K562 (cell line): ENCODE measurements around the gene MAN1A1.

ENCODE experiments used
- CBFB ChIP-seq: sonication (generic); formaldehyde crosslinking; IDR thresholded peaks from 2 replicates; pipeline ENCODE4 v1.4.0; 2020; ENCODE audit warnings: mild to moderate bottlenecking, missing genetic modification reagents
- EGR1 ChIP-seq: fragments of 450-650 bp; conservative IDR thresholded peaks from 2 replicates; pipeline ENCODE4 v1.6.1; 2017; ENCODE audit warnings: mild to moderate bottlenecking
- EZH2 ChIP-seq: IDR thresholded peaks from 2 replicates; pipeline ENCODE4 v1.6.1; 2012; ENCODE audit warnings: low read depth, mild to moderate bottlenecking, inconsistent platforms, low read length, borderline replicate concordance
- POLR2B ChIP-seq: fragments of 450-650 bp; IDR thresholded peaks from 2 replicates; pipeline ENCODE4 v1.6.1; 2018; ENCODE audit warnings: low read depth; ENCODE audit not compliant: partially characterized antibody
- YY1 ChIP-seq, 3 experiments: IDR thresholded peaks; 2 replicates each; pipeline ENCODE4 v1.6.1; 2011; ENCODE audit warnings: low read length in 2 of 3, mild to moderate bottlenecking in 2 of 3, moderate library complexity in 2 of 3, borderline replicate concordance in 1 of 3, control low read depth in 1 of 3, low read depth in 1 of 3; ENCODE audit not compliant: insufficient read depth in 3 of 3, insufficient replicate concordance in 2 of 3, control insufficient read depth in 1 of 3, insufficient read length in 1 of 3; ENCODE audit errors: extremely low read depth in 1 of 3
- TF ChIP-seq, protein P1 (sequence below): sonication (generic); formaldehyde crosslinking; IDR thresholded peaks from 2 replicates; pipeline ENCODE4 v1.8.0; 2022; ENCODE audit warnings: mild to moderate bottlenecking, missing genetic modification reagents
- TF ChIP-seq, protein P2 (sequence below): fragments of 450-650 bp; formaldehyde crosslinking; IDR thresholded peaks from 2 replicates; pipeline ENCODE4 v1.4.0; 2022; ENCODE audit warnings: missing genetic modification characterization
- TF ChIP-seq, protein P3 (sequence below): sonication (generic); formaldehyde crosslinking; IDR thresholded peaks from 2 replicates; pipeline ENCODE4 v1.8.0; 2022; ENCODE audit warnings: mild to moderate bottlenecking, missing genetic modification reagents
- TF ChIP-seq, protein P4 (sequence below): sonication (generic); formaldehyde crosslinking; IDR thresholded peaks from 2 replicates; pipeline ENCODE4 v1.8.1; 2022; ENCODE audit warnings: missing genetic modification reagents

DNA sequence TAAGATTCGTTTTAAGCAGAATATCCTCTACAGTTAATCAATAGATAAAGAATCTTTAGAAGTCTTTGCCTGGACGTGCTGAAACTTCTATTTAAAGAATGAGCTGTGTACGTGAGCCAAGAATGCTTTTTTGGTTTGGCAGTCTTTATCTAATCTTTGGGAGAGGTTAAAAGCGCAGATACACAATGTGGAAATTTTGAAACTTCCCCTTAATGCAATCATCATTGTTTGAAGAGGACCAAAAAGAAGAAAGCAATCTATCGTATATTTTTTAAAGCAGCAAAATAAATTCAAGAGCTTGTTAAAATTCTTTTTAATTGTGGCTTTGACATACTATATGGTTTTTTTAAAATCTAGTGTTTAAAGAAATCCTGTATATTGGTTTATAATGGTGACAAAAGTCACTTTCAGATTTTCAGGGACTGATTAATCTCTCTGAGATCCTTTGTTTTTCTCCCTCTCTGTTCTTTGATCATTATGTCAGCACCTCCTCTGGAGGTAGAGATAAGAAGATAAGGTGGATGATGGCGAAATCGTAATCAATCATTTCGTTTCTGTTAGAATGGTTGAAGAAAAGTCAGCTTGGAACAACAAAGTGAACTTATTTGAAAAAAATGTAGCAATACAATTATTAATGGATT, 179.0 kb downstream of the MAN1A1 start:
- TF ChIP-seq YY1 (IDR thresholded peaks at IDR 0.05; ENCODE audit: borderline replicate concordance in 1 of 3, control insufficient read depth in 1 of 3, extremely low read depth in 1 of 3, insufficient read depth in 3 of 3, insufficient read length in 1 of 3, insufficient replicate concordance in 2 of 3, low read depth in 1 of 3, low read length in 2 of 3), result no peak
- no peak for TF ChIP-seq EZH2
- TF ChIP-seq, protein P1, sequence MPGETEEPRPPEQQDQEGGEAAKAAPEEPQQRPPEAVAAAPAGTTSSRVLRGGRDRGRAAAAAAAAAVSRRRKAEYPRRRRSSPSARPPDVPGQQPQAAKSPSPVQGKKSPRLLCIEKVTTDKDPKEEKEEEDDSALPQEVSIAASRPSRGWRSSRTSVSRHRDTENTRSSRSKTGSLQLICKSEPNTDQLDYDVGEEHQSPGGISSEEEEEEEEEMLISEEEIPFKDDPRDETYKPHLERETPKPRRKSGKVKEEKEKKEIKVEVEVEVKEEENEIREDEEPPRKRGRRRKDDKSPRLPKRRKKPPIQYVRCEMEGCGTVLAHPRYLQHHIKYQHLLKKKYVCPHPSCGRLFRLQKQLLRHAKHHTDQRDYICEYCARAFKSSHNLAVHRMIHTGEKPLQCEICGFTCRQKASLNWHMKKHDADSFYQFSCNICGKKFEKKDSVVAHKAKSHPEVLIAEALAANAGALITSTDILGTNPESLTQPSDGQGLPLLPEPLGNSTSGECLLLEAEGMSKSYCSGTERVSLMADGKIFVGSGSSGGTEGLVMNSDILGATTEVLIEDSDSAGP, result no peak
- no peak for TF ChIP-seq POLR2B
- TF ChIP-seq, protein P2, sequence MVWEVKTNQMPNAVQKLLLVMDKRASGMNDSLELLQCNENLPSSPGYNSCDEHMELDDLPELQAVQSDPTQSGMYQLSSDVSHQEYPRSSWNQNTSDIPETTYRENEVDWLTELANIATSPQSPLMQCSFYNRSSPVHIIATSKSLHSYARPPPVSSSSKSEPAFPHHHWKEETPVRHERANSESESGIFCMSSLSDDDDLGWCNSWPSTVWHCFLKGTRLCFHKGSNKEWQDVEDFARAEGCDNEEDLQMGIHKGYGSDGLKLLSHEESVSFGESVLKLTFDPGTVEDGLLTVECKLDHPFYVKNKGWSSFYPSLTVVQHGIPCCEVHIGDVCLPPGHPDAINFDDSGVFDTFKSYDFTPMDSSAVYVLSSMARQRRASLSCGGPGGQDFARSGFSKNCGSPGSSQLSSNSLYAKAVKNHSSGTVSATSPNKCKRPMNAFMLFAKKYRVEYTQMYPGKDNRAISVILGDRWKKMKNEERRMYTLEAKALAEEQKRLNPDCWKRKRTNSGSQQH (CRISPR knock-in tag), result no peak
- TF ChIP-seq, protein P3, sequence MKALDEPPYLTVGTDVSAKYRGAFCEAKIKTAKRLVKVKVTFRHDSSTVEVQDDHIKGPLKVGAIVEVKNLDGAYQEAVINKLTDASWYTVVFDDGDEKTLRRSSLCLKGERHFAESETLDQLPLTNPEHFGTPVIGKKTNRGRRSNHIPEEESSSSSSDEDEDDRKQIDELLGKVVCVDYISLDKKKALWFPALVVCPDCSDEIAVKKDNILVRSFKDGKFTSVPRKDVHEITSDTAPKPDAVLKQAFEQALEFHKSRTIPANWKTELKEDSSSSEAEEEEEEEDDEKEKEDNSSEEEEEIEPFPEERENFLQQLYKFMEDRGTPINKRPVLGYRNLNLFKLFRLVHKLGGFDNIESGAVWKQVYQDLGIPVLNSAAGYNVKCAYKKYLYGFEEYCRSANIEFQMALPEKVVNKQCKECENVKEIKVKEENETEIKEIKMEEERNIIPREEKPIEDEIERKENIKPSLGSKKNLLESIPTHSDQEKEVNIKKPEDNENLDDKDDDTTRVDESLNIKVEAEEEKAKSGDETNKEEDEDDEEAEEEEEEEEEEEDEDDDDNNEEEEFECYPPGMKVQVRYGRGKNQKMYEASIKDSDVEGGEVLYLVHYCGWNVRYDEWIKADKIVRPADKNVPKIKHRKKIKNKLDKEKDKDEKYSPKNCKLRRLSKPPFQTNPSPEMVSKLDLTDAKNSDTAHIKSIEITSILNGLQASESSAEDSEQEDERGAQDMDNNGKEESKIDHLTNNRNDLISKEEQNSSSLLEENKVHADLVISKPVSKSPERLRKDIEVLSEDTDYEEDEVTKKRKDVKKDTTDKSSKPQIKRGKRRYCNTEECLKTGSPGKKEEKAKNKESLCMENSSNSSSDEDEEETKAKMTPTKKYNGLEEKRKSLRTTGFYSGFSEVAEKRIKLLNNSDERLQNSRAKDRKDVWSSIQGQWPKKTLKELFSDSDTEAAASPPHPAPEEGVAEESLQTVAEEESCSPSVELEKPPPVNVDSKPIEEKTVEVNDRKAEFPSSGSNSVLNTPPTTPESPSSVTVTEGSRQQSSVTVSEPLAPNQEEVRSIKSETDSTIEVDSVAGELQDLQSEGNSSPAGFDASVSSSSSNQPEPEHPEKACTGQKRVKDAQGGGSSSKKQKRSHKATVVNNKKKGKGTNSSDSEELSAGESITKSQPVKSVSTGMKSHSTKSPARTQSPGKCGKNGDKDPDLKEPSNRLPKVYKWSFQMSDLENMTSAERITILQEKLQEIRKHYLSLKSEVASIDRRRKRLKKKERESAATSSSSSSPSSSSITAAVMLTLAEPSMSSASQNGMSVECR, result no peak
- TF ChIP-seq EGR1, result no peak
- no peak for TF ChIP-seq CBFB
- TF ChIP-seq, protein P4, sequence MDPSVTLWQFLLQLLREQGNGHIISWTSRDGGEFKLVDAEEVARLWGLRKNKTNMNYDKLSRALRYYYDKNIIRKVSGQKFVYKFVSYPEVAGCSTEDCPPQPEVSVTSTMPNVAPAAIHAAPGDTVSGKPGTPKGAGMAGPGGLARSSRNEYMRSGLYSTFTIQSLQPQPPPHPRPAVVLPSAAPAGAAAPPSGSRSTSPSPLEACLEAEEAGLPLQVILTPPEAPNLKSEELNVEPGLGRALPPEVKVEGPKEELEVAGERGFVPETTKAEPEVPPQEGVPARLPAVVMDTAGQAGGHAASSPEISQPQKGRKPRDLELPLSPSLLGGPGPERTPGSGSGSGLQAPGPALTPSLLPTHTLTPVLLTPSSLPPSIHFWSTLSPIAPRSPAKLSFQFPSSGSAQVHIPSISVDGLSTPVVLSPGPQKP (CRISPR knock-in tag), result no peak
